Right ventricle myocardium superior (tissue), 1 donor: ENCODE results near the gene FAT2. TPM values are rescaled to one million over a fixed set of nuclear protein-coding genes. Genes with fewer than 3 reads are reported as not detected.

ENCODE experiments used
- ATAC-seq: fragments of 200-7000 bp; cut with Tn5 transposase; one replicate; pipeline ENCODE4 v1.9.1; 2020; ENCODE audit warnings: mild to moderate bottlenecking; ENCODE audit not compliant: poor library complexity
- DNase-seq: peaks from one replicate; pipeline ENCODE4 v3.0.0-alpha.2; 2020
- intact Hi-C: fragments of 100-400 bp; cut with DNase I; formaldehyde crosslinking; loops from one replicate; pipeline ENCODE4 v1.11.2; 2022
- long read RNA-seq: library from polyadenylated mRNA; unstranded; transcript quantifications from one replicate; pipeline ENCODE4 v2.0.0, GENCODE V29; 2021
- total RNA-seq: library from RNA; stranded (reverse); fragmentation: NEBNext Ultra II Directional; extraction: Animal tissue kit (Norgen Biotek cat#: 25700); gene quantifications from one replicate; pipeline ENCODE4 v1.2.1, GENCODE V29; 2021
- donor health status: DM: no; HTN: yes; CAD: no; lungs with severe emphysema.

The FAT2 gene
- total RNA-seq = not detected
- long read RNA-seq = 0 reads

- ATAC-seq (no peak), DNase-seq (no peak)
- intact Hi-C loops = no loop called here
Observed at GRCh38 chr5:151591144-151591819, at the start of gene FAT2. Gene FAT2 (minus strand): TSS chr5:151591331. CDS start chr5:151568931, 22,400 bp downstream.

- DNase-seq (no peak), ATAC-seq (no peak)
- intact Hi-C loops = no loop called here
Observed at GRCh38 chr5:151638619-151639018, 47.5 kb upstream of the FAT2 start.

DNA sequence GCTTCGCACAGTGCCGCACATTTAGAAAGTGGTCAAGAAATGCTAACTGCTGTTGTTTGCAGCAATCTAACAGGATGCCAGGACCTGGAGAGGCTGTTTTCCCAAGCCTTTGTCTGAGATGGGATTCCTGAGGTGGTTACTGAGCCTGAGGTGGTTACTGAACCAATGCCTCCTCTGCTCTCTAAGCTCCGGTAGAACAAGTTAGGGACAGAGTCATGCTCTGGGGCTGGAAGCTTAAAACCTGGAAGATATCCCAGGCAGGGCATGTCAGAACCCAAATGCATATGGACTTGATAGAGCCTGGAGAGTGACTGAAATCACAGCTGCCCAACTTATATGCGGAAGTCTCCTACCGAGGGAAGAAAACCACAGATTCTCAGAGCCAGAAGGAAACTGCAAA is 46.5 kb upstream of the FAT2 start:
- intact Hi-C loops = no loop called here
- ATAC-seq (no peak), DNase-seq (no peak)

GRCh38 chr5:151633892-151634291 is 42.8 kb upstream of the FAT2 start:
- intact Hi-C loops = no loop called here
- ATAC-seq = no peak

GRCh38 chr5:151632941-151633340 is 41.8 kb upstream of the FAT2 start:
- ATAC-seq (no peak), DNase-seq (no peak)
- intact Hi-C loops = no loop called here

More at GRCh38 chr5:151633892-151634291, 42.8 kb upstream of the FAT2 start:
- DNase-seq = no peak

GRCh38 chr5:151632524-151632923 is 41.4 kb upstream of the FAT2 start:
- intact Hi-C loops = no loop called here
- DNase-seq (peak; percentile 72), ATAC-seq (peak; percentile 85)

- intact Hi-C loops = no loop called here
- DNase-seq (no peak), ATAC-seq (no peak)
Observed at GRCh38 chr5:151631941-151632340, 40.8 kb upstream of the FAT2 start.

GRCh38 chr5:151630088-151630487 is 39.0 kb upstream of the FAT2 start:
- DNase-seq (no peak), ATAC-seq (no peak)
- intact Hi-C loops = no loop called here

DNA sequence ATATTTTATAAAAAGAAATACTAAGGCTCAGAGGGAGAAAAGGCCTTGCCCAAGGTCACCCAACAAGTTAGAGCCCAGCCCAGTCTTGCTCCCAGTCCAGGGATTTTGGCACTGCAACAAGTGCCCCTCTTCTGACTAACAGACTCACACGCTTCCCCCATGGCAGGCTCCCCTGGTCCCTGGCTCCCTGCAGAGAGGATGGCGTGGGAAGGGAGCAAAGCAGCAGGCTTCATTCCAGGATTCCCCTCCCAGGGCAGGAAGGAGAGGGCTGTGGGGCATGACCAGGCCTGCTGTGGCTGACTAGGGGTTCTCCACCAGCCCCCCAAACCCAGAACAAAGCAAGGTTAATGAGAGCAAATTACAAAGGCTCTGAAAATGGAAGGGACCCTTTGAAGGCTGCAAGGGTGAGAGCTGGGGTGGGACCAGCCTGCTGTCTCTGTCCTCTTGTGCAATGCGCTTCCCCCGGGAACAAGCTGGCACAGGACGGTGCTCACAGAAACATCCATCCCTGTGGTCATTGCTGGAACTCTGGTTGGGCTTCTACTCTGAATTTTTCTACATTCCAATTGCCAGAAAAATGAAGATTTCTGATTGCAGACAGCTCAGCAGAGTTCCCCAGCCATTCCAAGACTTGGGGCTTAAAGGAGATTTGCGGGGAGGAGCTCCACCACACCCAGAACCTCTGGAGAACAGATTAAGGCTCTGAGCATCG is 37.1 kb upstream of the FAT2 start:
- intact Hi-C loops = no loop called here
- ATAC-seq = peak; percentile 39
- peak; percentile 75 for DNase-seq

DNA sequence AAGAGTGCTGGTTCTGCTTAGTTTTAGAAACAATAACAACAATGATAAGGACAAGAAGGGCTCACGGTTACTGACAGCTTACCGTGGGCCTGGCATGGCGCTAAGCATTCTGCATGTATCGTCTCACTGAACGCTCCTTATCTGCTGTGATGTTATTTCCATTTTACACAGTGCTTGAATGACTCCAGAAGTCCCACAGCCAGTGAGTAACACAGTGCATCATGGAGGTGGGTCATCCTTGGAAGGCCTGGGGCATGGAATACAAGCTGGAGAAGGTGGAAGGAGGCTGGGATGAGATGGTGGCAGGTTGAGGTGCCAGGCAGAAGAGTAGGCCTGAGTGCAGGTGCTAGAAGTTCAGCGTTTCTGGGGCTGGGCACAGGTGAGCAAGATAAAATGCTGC is 36.5 kb upstream of the FAT2 start:
- DNase-seq = no peak
- intact Hi-C loops = no loop called here
- ATAC-seq = peak; percentile 55

GRCh38 chr5:151625285-151625684 is 34.2 kb upstream of the FAT2 start:
- no peak for ATAC-seq
- intact Hi-C loops = no loop called here

DNA sequence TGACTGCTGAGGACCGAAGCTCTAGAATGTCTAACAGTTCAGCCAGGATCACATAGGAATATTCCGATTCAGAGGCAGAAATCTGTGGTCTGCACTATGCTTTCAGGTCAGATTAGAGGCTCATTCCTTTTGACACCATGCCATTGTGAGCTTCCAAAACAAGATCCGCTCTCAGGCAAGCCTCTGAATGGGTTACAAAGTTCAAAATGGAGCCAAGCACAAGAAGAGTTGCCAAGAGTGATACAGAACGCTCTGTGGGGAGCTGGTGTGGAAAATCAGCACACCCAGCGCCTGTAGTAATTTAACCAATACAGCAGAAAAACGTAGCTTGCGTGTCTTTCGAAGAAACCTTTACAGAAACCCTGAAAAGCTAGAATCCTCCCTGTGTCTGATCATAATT is 33.3 kb upstream of the FAT2 start:
- ATAC-seq = peak; percentile 79
- intact Hi-C loops = no loop called here
- DNase-seq = no peak

More at GRCh38 chr5:151625285-151625684, 34.2 kb upstream of the FAT2 start:
- no peak for DNase-seq

- DNase-seq = peak; percentile 48
- peak; percentile 42 for ATAC-seq
- intact Hi-C loops = no loop called here
Observed at GRCh38 chr5:151622367-151623088, 31.4 kb upstream of the FAT2 start.

DNA sequence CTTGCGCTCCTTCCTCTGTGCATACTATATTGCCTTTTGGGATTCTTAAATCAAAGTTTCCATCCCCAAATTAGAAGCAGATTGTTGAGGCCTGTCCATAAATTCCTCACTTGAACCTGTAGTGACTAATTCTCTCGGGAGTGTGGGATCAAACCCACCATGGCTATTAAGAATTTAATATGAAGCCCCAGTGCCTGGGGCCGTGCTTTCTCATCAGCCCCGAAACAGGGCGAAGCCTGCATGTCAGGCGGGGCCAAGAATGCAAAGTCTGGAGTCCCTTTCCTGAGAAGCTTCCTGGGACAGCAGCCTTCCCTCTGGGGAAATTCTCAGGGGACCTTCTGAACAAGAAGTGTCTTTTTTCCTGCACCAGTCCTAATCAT is 29.3 kb upstream of the FAT2 start:
- no peak for DNase-seq
- intact Hi-C loops = no loop called here

DNA sequence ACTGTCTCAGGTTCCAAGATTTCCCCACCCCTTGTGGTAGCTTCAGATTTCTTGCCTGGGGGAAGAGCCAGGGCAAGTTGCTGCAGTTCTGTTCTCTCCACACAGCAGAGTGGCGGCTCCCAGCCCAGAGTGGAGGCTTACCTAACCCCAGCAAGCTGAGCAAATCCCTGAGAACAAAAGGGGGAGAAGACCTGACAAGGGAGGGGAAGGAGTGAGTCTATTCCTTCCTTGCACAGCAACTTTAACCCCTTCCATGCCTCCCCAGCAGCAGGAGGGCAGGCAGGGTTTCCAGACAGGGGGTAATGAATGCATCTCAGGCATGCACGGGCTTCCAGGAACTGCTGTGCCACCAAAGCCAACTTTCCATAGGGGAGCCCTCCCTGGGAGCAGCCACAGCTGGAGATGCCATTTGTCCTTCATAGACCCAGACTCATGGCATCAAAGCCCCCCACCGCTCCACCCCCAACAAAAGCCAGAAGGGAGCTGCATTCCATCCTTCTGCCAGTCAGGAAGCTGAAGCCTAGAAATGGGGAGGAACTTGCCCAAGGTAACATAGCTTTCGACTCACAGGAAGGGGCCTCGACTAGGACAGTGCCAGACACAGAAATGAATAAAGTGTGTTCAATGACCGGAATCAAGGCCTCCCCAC is 28.8 kb upstream of the FAT2 start:
- intact Hi-C loops = no loop called here
- DNase-seq (no peak), ATAC-seq (no peak)

More for the DNA sequence above, 29.3 kb upstream of the FAT2 start:
- ATAC-seq = no peak

- DNase-seq = no peak
- intact Hi-C loops = no loop called here
- ATAC-seq = no peak
Observed at GRCh38 chr5:151618907-151619306, 27.8 kb upstream of the FAT2 start.

GRCh38 chr5:151617841-151618710 is 26.9 kb upstream of the FAT2 start:
- ATAC-seq (no peak), DNase-seq (no peak)
- intact Hi-C loops = no loop called here

GRCh38 chr5:151617383-151617840 is 26.3 kb upstream of the FAT2 start:
- ATAC-seq (no peak), DNase-seq (no peak)
- intact Hi-C loops = no loop called here
